HG03060 (cell line): Measurements from ENCODE around the gene PHKB.
"Not testable (repeated sequence)": the region's sequence is repeated elsewhere in the genome, so short reads cannot be mapped to it uniquely, and the experiment has no call there.

Experiments
- ATAC-seq: cut with Tn5 transposase; IDR thresholded peaks from one replicate; pipeline ENCODE4 v1.9.1; 2021; ENCODE audit warnings: low read depth, moderate number of reproducible peaks; ENCODE audit not compliant: unreplicated experiment

The PHKB gene

GRCh38 chr16:47554587-47554986 lies 93.5 kb downstream of the PHKB start:
- not testable (repeated sequence) for ATAC-seq

DNA sequence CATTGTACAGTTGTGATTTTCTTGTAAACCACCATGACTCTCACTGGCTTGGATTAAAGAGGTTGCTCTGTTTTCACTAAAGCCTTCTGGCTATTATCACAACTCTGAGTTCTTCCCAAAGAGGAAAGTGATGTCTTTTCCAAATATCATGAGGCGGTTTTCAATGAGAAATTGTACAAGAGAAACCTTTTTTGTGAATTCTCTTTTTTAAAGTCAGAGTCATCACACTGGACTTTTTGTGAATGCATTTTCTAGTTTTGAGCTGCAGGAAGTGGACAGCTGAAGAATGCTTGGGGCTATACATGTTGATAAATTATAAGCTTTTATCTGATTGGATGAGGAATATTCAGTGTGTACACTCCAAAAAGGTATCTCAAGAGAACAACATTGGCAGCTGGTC lies 100.2 kb downstream of the PHKB start:
- no peak for ATAC-seq

DNA sequence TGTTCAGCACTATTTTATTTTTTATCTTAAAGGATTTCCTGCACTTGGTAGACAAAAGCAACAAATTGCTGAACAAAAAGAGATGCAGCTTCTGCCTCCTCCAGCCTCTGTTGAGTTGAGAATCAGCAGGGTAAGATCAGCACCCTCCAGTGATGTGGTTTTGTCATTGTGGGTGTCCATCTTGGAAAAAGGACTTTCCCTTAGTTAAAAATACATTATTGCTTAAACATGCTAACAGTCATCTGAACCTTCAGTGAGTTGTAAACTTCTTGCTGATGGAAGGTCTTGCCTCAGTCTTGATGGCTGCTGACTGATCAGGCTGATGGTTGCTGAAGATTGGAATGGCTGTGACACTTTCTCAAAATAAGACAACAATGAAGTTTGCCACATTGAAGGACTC lies 101.2 kb downstream of the PHKB start:
- ATAC-seq = no peak

- ATAC-seq = no peak
Measured at GRCh38 chr16:47565454-47565853, 104.3 kb downstream of the PHKB start.

GRCh38 chr16:47567321-47567720 lies 106.2 kb downstream of the PHKB start:
- ATAC-seq = no peak

DNA sequence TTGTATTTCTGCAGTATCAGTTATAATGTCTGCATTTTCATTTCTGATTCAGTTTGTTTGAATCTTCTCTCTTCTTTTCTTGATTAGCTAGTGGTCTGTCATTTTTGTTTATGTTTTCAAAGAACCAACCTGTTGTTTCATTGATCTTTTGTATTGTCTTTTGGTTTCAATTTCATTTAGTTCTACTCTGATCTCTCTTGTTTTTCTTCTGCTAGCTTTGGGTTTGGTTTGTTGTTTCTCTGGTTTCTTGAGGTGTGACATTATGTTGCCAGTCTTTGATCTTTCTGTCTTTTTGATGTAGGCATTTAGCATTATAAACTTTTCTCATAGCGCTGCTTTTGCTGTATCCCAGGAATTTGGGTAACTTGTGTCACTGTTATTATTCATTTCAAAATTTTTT lies 107.2 kb downstream of the PHKB start:
- ATAC-seq = no peak

DNA sequence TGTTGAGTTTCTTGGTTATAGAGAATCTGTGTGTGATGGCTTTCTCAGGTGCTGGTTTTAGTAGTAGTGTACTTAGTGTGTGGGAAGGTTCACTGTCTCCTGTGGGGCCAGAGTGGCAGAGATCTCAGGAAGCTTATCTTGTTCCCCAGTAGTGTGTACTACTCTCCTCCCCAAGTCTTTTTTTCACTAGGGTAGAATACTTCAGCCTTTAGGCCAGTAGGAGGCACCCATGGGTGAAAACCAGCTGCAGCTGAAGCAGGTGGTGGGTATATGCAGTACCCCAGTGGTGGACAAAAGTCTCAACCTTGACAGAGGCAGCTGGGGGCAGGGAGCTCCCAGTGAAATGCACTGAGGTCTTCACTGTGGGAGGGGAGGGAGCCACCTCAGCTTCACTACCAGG lies 109.9 kb downstream of the PHKB start:
- ATAC-seq = no peak

DNA sequence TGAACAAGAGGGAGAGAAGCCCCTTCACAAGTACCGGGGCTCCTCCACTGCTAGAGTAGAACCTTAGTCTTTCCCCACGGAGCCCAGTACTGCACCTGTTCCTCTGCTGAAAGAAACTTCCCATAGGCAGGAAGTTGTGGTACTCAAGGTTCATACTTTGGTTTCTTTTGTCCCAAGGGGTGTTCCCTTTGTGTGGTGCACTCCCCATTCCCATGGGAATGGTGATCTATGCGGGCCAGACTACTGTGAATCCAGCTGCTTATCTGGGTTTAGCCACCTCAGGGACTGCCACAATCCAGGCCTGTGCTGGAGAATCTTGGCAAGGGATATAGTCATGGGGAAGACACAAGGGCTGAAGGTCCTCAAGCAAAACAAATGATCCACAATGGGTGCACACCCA lies 110.6 kb downstream of the PHKB start:
- no peak for ATAC-seq

GRCh38 chr16:47574091-47575054 lies 113.2 kb downstream of the PHKB start:
- no peak for ATAC-seq

GRCh38 chr16:47577029-47577428 lies 115.9 kb downstream of the PHKB start:
- no peak for ATAC-seq

DNA sequence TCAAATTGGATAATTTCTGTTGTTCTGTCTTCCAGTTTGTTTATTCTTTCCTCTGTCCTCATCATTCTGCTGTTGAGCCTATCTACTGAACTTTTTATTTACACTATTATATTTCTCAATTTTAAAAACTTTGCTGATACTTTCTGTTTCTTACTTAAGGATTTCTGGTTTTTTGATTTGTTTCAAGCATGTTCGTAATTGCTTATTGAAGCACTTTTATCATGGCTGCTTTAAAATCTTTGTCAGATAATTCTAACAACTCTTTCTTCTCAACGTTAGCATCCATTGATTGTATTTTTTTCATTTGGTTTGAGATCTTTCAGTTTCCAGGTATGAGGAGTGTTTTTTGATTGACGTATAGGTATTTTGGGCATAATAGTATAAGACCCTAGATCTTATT lies 116.9 kb downstream of the PHKB start:
- no peak for ATAC-seq

GRCh38 chr16:47578573-47578972 lies 117.4 kb downstream of the PHKB start:
- no peak for ATAC-seq

GRCh38 chr16:47581114-47581513 lies 120.0 kb downstream of the PHKB start:
- ATAC-seq = no peak

DNA sequence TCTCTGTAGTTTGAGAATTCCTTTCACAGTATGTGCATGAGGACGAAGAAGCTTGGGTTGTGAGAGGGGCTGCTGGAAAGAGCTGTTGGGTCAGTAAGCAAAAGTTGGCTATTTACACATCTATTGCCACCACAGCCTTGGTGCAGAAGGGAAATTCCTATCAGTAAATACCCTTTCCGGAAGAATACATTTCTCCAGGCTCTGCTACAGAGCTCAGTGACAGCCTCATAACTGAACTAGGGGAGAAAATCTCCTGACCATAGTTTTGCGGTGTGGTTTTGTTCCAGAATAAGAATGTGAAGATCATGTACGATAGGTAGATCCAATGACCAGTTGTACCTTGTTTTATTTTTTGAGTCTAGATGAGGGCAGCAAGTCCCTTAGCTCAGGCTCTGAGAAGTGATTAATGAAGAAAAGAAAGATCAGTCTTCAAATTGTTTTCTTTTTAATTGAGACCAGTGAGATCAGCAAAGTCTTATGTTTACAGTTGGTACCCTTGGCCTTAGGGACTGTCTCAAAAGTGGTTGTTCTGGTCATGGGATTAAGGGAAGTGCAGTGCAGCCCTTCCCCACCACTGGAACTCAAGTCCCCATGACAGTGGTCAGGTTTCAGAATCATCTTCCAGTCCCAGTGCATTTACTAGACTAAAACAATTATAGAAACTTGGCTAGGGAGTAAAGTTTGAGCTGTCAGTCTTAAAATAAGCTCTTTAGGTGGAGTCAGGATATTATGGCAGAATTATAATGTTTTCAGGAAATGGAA lies 123.5 kb downstream of the PHKB start:
- ATAC-seq = no peak

DNA sequence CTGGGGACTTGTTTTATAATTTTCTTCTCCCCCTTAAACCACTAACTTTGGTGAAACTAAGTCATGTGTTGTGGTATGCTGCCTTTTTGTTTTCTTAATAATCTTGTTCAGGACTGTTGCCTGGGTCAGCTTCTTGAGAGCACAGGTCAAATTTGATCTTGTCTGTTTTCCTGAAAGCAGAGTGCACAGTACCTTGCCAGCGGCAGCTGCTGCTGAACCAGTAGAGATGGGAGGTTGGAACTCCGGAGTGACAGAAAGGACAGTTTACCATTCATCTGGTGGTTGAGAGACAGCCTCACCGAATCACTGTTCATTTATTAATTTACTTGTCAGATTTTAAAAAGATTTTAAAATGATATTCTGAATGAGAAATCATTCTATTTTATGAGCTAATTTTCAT lies 125.0 kb downstream of the PHKB start:
- no peak for ATAC-seq

GRCh38 chr16:47590472-47590871 lies 129.3 kb downstream of the PHKB start:
- no peak for ATAC-seq

DNA sequence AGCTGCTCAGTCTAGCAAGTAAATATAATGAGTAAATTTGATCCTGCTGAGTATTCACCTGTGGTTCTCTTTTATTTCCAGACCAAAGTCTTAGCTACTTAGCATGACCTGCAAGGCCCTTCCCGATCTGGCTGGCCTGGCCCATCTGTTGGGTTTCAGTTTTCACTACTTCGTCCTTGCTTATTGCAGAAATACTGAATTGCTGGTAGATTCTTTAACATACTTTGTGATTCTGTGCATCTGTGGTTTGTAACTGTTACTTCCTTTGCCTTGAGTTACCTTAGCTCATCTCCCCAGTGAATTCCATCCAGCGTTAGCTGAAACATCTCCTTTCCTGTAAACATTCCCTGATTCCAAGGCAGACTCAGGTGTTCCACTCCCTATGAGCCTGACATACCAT lies 131.1 kb downstream of the PHKB start:
- no peak for ATAC-seq

- ATAC-seq = peak; percentile 54
Measured at GRCh38 chr16:47599512-47599911, 138.4 kb downstream of the PHKB start.

GRCh38 chr16:47600376-47600775 lies 139.2 kb downstream of the PHKB start:
- no peak for ATAC-seq

DNA sequence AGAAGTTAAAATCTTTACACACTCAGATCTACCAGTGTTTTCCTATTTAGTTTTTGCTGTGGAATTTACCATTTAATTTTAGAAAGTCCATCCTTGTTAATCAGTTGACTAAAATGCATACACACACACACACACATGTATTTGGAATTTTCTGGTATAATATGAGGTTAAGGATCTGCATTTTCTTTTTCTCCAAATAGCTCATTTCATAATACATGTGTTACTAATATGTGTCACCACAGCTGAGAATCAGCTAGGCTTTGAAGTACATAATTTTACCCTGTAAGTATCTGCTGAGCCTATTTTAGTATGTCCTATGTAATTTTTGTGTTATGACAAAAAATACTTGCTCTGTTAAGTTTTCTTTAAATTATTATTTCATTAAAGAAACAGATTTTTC lies 143.2 kb downstream of the PHKB start:
- no peak for ATAC-seq

DNA sequence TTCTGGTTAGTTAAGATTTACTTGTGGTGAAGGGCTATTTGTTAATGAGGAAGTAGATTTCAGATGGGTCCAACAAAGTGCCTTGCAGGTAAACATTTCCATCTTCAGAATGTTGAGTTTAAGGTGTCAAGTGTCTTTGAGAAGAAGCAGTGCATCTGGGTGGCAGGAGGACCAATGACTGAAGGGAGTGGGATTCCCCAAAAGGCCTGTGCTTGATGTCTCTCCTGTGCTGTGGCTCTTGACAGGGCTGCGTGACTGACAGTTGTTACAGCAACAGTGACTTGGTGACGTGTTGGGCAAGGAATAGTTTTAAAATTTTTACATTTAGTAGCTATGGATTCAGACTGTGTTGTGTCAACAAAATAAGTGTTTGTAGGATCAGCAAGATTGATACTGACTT lies 149.9 kb downstream of the PHKB start:
- no peak for ATAC-seq
